Gastrocnemius medialis (tissue), 4 donors: ENCODE measurements around the gene SPAG6. TPM values are rescaled to one million over a fixed set of nuclear protein-coding genes. Genes with fewer than 3 reads are reported as not detected.

Experiments
- ATAC-seq, 2 donors: fragments of 150-250 bp; one replicate each; pipeline ENCODE4 v1.9.1; 2016
- DNase-seq, 2 donors: peaks; one replicate each; pipeline ENCODE4 v3.0.0-alpha.2; 2019
- H3K27ac ChIP-seq, 4 donors: fragments of 200-600 bp; sonication (generic); 1 replicate in 1 of 4; 2 replicates in 3 of 4; pipeline ENCODE4 v1.5.1; 2016 to 2018; ENCODE audit warnings: mild to moderate bottlenecking in 2 of 4, moderate library complexity in 1 of 4
- H3K27me3 ChIP-seq, 3 donors: fragments of 200-600 bp; sonication (generic) in 2 of 3; 1 replicate in 1 of 3; 2 replicates in 2 of 3; pipeline versions ENCODE4 v1.5.1 to v1.6.0; 2016 to 2019; ENCODE audit warnings: mild to moderate bottlenecking in 1 of 3, moderate library complexity in 1 of 3
- H3K36me3 ChIP-seq, 2 donors: fragments of 200-600 bp; sonication (generic) in 1 of 2; one replicate each; pipeline ENCODE4 v1.5.1; 2017 to 2018
- H3K4me1 ChIP-seq, 2 donors: fragments of 200-600 bp; sonication (generic) in 1 of 2; one replicate each; pipeline ENCODE4 v1.5.1; 2016 to 2017; ENCODE audit warnings: mild to moderate bottlenecking in 2 of 2
- H3K4me3 ChIP-seq, 4 donors: fragments of 200-600 bp; sonication (generic) in 3 of 4; 1 replicate in 1 of 4; 2 replicates in 3 of 4; pipeline ENCODE4 v1.5.1; 2016 to 2019; ENCODE audit warnings: mild to moderate bottlenecking in 2 of 4
- H3K9me3 ChIP-seq, 3 donors: fragments of 200-600 bp; sonication (generic) in 2 of 3; 1 replicate in 1 of 3; 2 replicates in 2 of 3; pipeline ENCODE4 v1.5.1; 2016 to 2019
- CTCF ChIP-seq, 5 experiments: fragments of 450-650 bp in 3 of 5; fragments of 200-600 bp in 2 of 5; sonication (generic) in 2 of 5; IDR thresholded peaks in 4 of 5; conservative IDR thresholded peaks in 1 of 5; 1 replicate in 4 of 5; 2 replicates in 1 of 5; pipeline ENCODE4 v1.5.1; 2016 to 2019; ENCODE audit warnings: antibody characterized with exemption in 5 of 5, mild to moderate bottlenecking in 3 of 5, moderate library complexity in 3 of 5
- POLR2A ChIP-seq, 2 donors: fragments of 450-650 bp; IDR thresholded peaks; one replicate each; pipeline ENCODE4 v1.6.1; 2017; ENCODE audit warnings: antibody characterized with exemption in 2 of 2, mild to moderate bottlenecking in 2 of 2, moderate library complexity in 2 of 2
- in situ Hi-C, 4 donors: fragments of 200-750 bp; cut with MboI; loops; one replicate each; pipeline versions ENCODE4 v1.15.0 to v1.8.0; 2017; ENCODE audit warnings: low sequenced_read_pairs in 4 of 4
- intact Hi-C: fragments of 100-400 bp; cut with DNase I; formaldehyde crosslinking; loops from one replicate; pipeline ENCODE4 v1.15.1; 2023; ENCODE audit warnings: low total_unique reads
- total RNA-seq, 4 donors: library from RNA; depleted of rRNA; stranded (reverse); fragments of >200 nt; gene quantifications; one replicate each; pipeline versions ENCODE4 v1.1.0 to v1.2.3, GENCODE V29; 2016

SPAG6 gene
- total RNA-seq, 4 donors from 2014 or later: 0.12 TPM; not detected in 3

- TF ChIP-seq CTCF (IDR thresholded peaks at IDR 0.05 in 4 of 5, conservative IDR thresholded peaks at IDR 0.05 in 1 of 5) (no peak), POLR2A (IDR thresholded peaks at IDR 0.05) (no peak)
- H3K9me3 ChIP-seq: no peaks in the 10 kb centered on the region
- peaks cover 0 to 4% of the 10 kb centered on the region in 2 donors for H3K4me1 ChIP-seq
- DNase-seq (no peak), ATAC-seq (no peak)
- H3K4me3 ChIP-seq: no peak overlapping the region
- intact Hi-C loops (no loop called here), in situ Hi-C loops (no loop called here)
- no peak overlapping the region for H3K27ac ChIP-seq
- peaks cover 0 to 2% (median 0%) of the 10 kb centered on the region in 3 donors for H3K27me3 ChIP-seq
- H3K36me3 ChIP-seq: no peaks in the 10 kb centered on the region
These were observed 24.3 kb downstream of the SPAG6 start for GRCh38 chr10:22369434-22370072.

GRCh38 chr10:22370320-22370719, 25.0 kb downstream of the SPAG6 start:
- no peaks in the 10 kb centered on the region for H3K9me3 ChIP-seq
- TF ChIP-seq POLR2A (IDR thresholded peaks at IDR 0.05): no peak
- no peak for TF ChIP-seq CTCF (IDR thresholded peaks at IDR 0.05 in 4 of 5, conservative IDR thresholded peaks at IDR 0.05 in 1 of 5)
- intact Hi-C loops (no loop called here), in situ Hi-C loops (no loop called here)
- peaks cover 0 to 2% (median 0%) of the 10 kb centered on the region in 3 donors for H3K27me3 ChIP-seq
- H3K4me1 ChIP-seq: peaks cover 0 to 4% of the 10 kb centered on the region in 2 donors
- no peak overlapping the region for H3K27ac ChIP-seq
- DNase-seq (no peak), ATAC-seq (no peak)
- no peak overlapping the region for H3K4me3 ChIP-seq
- H3K36me3 ChIP-seq: no peaks in the 10 kb centered on the region

- intact Hi-C loops: no loop called here
- Histone ChIP-seq H3K4me1 (peaks cover 0 to 4% of the 10 kb centered on the region in 2 donors), H3K27ac (no peak overlapping the region), H3K9me3 (no peaks in the 10 kb centered on the region), H3K36me3 (no peaks in the 10 kb centered on the region), H3K4me3 (no peak overlapping the region), H3K27me3 (peaks cover 0 to 2% (median 0%) of the 10 kb centered on the region in 3 donors)
- DNase-seq (no peak), ATAC-seq (no peak)
- in situ Hi-C loops: no loop called here
- TF ChIP-seq POLR2A (IDR thresholded peaks at IDR 0.05) (no peak), CTCF (IDR thresholded peaks at IDR 0.05 in 4 of 5, conservative IDR thresholded peaks at IDR 0.05 in 1 of 5) (no peak)
These were observed 27.0 kb downstream of the SPAG6 start for GRCh38 chr10:22372298-22372697.

- no peak for DNase-seq
- Histone ChIP-seq H3K9me3 (no peaks in the 10 kb centered on the region), H3K4me1 (peaks cover 0 to 4% of the 10 kb centered on the region in 2 donors), H3K4me3 (no peak overlapping the region), H3K27ac (no peak overlapping the region), H3K36me3 (no peaks in the 10 kb centered on the region), H3K27me3 (peaks cover 0 to 2% (median 0%) of the 10 kb centered on the region in 3 donors)
- no peak for ATAC-seq
- in situ Hi-C loops (no loop called here), intact Hi-C loops (no loop called here)
- TF ChIP-seq CTCF (IDR thresholded peaks at IDR 0.05 in 4 of 5, conservative IDR thresholded peaks at IDR 0.05 in 1 of 5): no peak
- no peak for TF ChIP-seq POLR2A (IDR thresholded peaks at IDR 0.05)
These were observed 27.6 kb downstream of the SPAG6 start for GRCh38 chr10:22372917-22373316.
